HCT116 (cell line): ENCODE measurements around the gene SPRY4.

Experiments used
- POLR2A ChIP-seq: IDR thresholded peaks from 2 replicates; pipeline ENCODE4 v1.7.0; 2011; ENCODE audit warnings: borderline replicate concordance; ENCODE audit not compliant: insufficient read depth, insufficient read length; ENCODE audit errors: extremely low read depth
- POLR2AphosphoS5 ChIP-seq: IDR thresholded peaks from 2 replicates; pipeline ENCODE4 v1.6.1; 2011; ENCODE audit warnings: mild to moderate bottlenecking, low read depth, low read length, moderate library complexity
- TF ChIP-seq, protein P1 (sequence below), 3 experiments: fragments of 200-600 bp in 1 of 3; sonication (generic) in 1 of 3; IDR thresholded peaks in 2 of 3; conservative IDR thresholded peaks in 1 of 3; 2 replicates each; pipeline ENCODE4 v1.5.1; 2012 to 2017; ENCODE audit warnings: low read depth in 2 of 3, low read length in 2 of 3, antibody characterized with exemption in 1 of 3, borderline replicate concordance in 1 of 3, control low read depth in 1 of 3, mild to moderate bottlenecking in 1 of 3, mixed read lengths in 1 of 3, mixed run types in 1 of 3, moderate library complexity in 1 of 3; ENCODE audit not compliant: insufficient read depth in 1 of 3

DNA sequence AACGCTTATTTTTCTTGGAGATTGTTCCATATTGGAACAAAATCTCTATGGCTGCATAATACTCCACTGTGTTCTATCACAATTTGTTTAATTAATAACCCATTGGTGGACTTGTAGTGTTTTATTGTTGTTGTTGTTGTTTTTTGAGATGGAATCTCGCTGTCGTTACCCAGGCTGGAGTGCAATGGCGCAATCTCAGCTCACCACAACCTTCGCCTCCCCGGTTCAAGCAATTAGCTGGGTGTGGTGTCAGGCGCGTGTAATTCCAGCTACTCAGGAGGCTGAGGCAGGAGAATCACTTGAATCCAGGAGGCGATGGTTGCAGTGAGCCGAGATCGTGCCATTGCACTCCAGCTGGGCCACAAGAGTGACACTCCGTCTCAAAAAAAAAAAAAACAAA is 38.7 kb downstream of the SPRY4 start:
- TF ChIP-seq, protein P1, sequence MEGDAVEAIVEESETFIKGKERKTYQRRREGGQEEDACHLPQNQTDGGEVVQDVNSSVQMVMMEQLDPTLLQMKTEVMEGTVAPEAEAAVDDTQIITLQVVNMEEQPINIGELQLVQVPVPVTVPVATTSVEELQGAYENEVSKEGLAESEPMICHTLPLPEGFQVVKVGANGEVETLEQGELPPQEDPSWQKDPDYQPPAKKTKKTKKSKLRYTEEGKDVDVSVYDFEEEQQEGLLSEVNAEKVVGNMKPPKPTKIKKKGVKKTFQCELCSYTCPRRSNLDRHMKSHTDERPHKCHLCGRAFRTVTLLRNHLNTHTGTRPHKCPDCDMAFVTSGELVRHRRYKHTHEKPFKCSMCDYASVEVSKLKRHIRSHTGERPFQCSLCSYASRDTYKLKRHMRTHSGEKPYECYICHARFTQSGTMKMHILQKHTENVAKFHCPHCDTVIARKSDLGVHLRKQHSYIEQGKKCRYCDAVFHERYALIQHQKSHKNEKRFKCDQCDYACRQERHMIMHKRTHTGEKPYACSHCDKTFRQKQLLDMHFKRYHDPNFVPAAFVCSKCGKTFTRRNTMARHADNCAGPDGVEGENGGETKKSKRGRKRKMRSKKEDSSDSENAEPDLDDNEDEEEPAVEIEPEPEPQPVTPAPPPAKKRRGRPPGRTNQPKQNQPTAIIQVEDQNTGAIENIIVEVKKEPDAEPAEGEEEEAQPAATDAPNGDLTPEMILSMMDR (IDR thresholded peaks at IDR 0.05 in 2 of 3, conservative IDR thresholded peaks at IDR 0.05 in 1 of 3; ENCODE audit: borderline replicate concordance in 1 of 3, insufficient read depth in 1 of 3, low read depth in 2 of 3, low read length in 2 of 3) = no peak
- TF ChIP-seq POLR2AphosphoS5 (no peak), POLR2A (no peak)
